Measurements from ENCODE around the gene IFNA6. TPM values are rescaled to one million over a fixed set of nuclear protein-coding genes. Genes with fewer than 3 reads are reported as not detected.

IFNA6 gene
- total and polyA plus RNA-seq, 2 of the 8 experiments (the other 6 are each of a cell fraction or from before 2014, with no cell fraction given) = not detected

GRCh38 chr9:21324047-21324446, 26.6 kb downstream of the IFNA6 start:
- Histone ChIP-seq H3K4me2 (ENCODE audit: insufficient read depth in 1 of 2, low read depth in 2 of 2, low read length in 2 of 2) (no peak overlapping the region), H3K27ac (ENCODE audit: low read depth, low read length) (no peak overlapping the region), H3K14ac (ENCODE audit: insufficient read length) (no peak overlapping the region), H3K9me3 (ENCODE audit: insufficient read depth in 2 of 2, low read depth in 1 of 2, low read length in 1 of 2) (no peaks in the 10 kb centered on the region), H3K4ac (replicated peaks; ENCODE audit: insufficient read length, low read depth, low read length) (no peak overlapping the region), H4K5ac (ENCODE audit: insufficient read length, low read depth, low read length) (no peak overlapping the region), H3K36me3 (ENCODE audit: control insufficient read depth in 2 of 4, insufficient read depth in 4 of 4, low read length in 3 of 4) (peaks cover 0 to 2% (median 0%) of the 10 kb centered on the region in 4 experiments; a peak in 1 of 8 replicates), H2BK20ac (ENCODE audit: low read length) (no peak overlapping the region), H4K91ac (replicated peaks; ENCODE audit: insufficient read length, low read length) (no peak overlapping the region), H3K4me3 (ENCODE audit: extremely low read depth in 1 of 4, insufficient read depth in 2 of 4, low read depth in 3 of 4, low read length in 4 of 4) (no peak overlapping the region), H4K8ac (ENCODE audit: extremely low read depth, insufficient read depth, low read length) (no peak overlapping the region), H2AFZ (ENCODE audit: low read length) (no peak overlapping the region), H3K79me1 (ENCODE audit: low read depth, low read length) (no peaks in the 10 kb centered on the region), H2BK15ac (ENCODE audit: low read length) (no peak overlapping the region), H3K4me1 (replicated peaks in 1 of 4; ENCODE audit: control insufficient read depth in 3 of 4, insufficient read depth in 4 of 4, low read length in 3 of 4) (no peaks in the 10 kb centered on the region), H3K23ac (ENCODE audit: insufficient read length) (no peak overlapping the region), H2BK5ac (ENCODE audit: low read depth, low read length) (no peak overlapping the region), H3K56ac (replicated peaks; ENCODE audit: insufficient read length, low read depth, low read length) (no peak overlapping the region), H4K20me1 (replicated peaks in 1 of 2; ENCODE audit: control insufficient read depth in 1 of 2, insufficient read depth in 2 of 2, low read length in 2 of 2) (no peaks in the 10 kb centered on the region), H3K27me3 (replicated peaks in 1 of 4; ENCODE audit: control insufficient read depth in 3 of 4, extremely low read depth in 1 of 4, insufficient read depth in 3 of 4, low read length in 3 of 4) (no peaks in the 10 kb centered on the region), H3K18ac (ENCODE audit: extremely low read depth, low read length) (no peak overlapping the region), H3K79me2 (ENCODE audit: control insufficient read depth in 1 of 2, insufficient read depth in 2 of 2, low read length in 2 of 2) (peaks cover 0 to 4% of the 10 kb centered on the region in 2 experiments; a peak in 2 of 4 replicates), H2BK12ac (ENCODE audit: low read depth, low read length) (no peak overlapping the region), H3K23me2 (ENCODE audit: low read depth, low read length) (no peaks in the 10 kb centered on the region; the same call in 1 of the 2 replicates), H2AK5ac (ENCODE audit: low read depth, low read length) (no peak overlapping the region), H3K9ac (replicated peaks in 1 of 4; ENCODE audit: extremely low read depth in 1 of 4, low read depth in 3 of 4, low read length in 3 of 4) (no peak overlapping the region), H2BK120ac (replicated peaks; ENCODE audit: low read depth, low read length) (no peak overlapping the region)
- WGBS, 2 experiments (ENCODE audit: extremely low coverage in 1 of 2, insufficient coverage in 1 of 2, insufficient read length in 1 of 2, insufficient replicate concordance in 2 of 2, low coverage in 1 of 2, low lambda C conversion rate in 2 of 2, missing lambda C conversion rate in 1 of 2) = 84% methylated on average over 4 of the region's 4 CpGs; no CpG with 5 or more reads in 1 of the 2 experiments
- POLR2A ChIA-PET (ENCODE audit: partially characterized antibody) = no interaction called here
- CTCF ChIA-PET (ENCODE audit: partially characterized antibody) = interaction anchor here (0.7 to 4.8 kb wide), 21 partner anchors 9 to 465 kb away, joined by 3 to 25 read pairs (median 5); partner anchors contain the start of gene KLHL9
- DNase-seq (ENCODE audit: low read depth in 1 of 2, low spot score in 2 of 2) (no peak), FAIRE-seq (no peak)
- TF ChIP-seq CBX5 (IDR thresholded peaks at IDR 0.05; ENCODE audit: low read depth, low read length) = no peak
- no peak for TF ChIP-seq BRCA1 (IDR thresholded peaks at IDR 0.05; ENCODE audit: low read depth, low read length)
- TF ChIP-seq PHF8 (conservative IDR thresholded peaks at IDR 0.05; ENCODE audit: low read depth, low read length) = no peak
- TF ChIP-seq SUZ12 (IDR thresholded peaks at IDR 0.05; ENCODE audit: low read length) = no peak
- TF ChIP-seq RFX5 (IDR thresholded peaks at IDR 0.05; ENCODE audit: borderline replicate concordance, low read depth, low read length) = no peak
- no peak for TF ChIP-seq FOSL1 (IDR thresholded peaks at IDR 0.05; ENCODE audit: insufficient read depth, low read depth, low read length)
- no peak for TF ChIP-seq HDAC6 (IDR thresholded peaks at IDR 0.05; ENCODE audit: low read depth, low read length)
- TF ChIP-seq POU5F1 (IDR thresholded peaks at IDR 0.05; ENCODE audit: low read depth, low read length) = no peak
- TF ChIP-seq EGR1 (IDR thresholded peaks at IDR 0.05; ENCODE audit: borderline replicate concordance, low read depth, low read length) = no peak
- no peak for TF ChIP-seq NRF1 (IDR thresholded peaks at IDR 0.05; ENCODE audit: low read depth, low read length)
- no peak for TF ChIP-seq SP2 (IDR thresholded peaks at IDR 0.05; ENCODE audit: low read length)
- TF ChIP-seq RAD21 (IDR thresholded peaks at IDR 0.05 in 1 of 2, conservative IDR thresholded peaks at IDR 0.05 in 1 of 2; ENCODE audit: low read depth in 2 of 2, low read length in 2 of 2) = no peak
- no peak for TF ChIP-seq TAF7 (optimal IDR thresholded peaks at IDR 0.05; ENCODE audit: borderline replicate concordance, low read depth, low read length)
- no peak for TF ChIP-seq EP300 (IDR thresholded peaks at IDR 0.05; ENCODE audit: borderline replicate concordance in 1 of 2, low read depth in 2 of 2, low read length in 2 of 2)

All from H1 (cell line).